GM13977 (cell line): ENCODE data around the gene WWOX.

Experiments used
- DNase-seq: peaks from one replicate; pipeline ENCODE4 v3.0.0; 2012; ENCODE audit warnings: low spot score
- CTCF ChIP-seq: IDR thresholded peaks from 2 replicates; pipeline ENCODE4 v1.5.1; 2012; ENCODE audit warnings: mild to moderate bottlenecking, control low read depth; ENCODE audit not compliant: insufficient read depth; ENCODE audit errors: extremely low read depth, missing control alignments
- in situ Hi-C: fragments of 300-500 bp; cut with MboI; formaldehyde crosslinking; loops from one replicate; pipeline ENCODE4 v1.12.0; 2022; ENCODE audit warnings: low sequenced_read_pairs, low pct_unique_long_range_greater_than_20kb, mixed read lengths, inconsistent platforms; ENCODE audit not compliant: unreplicated experiment

WWOX gene

GRCh38 chr16:78832100-78832499 is 732.6 kb downstream of the WWOX start:
- DNase-seq: no peak
- TF ChIP-seq CTCF: no peak
- in situ Hi-C loops: no loop called here

- DNase-seq: no peak
These were observed 737.5 kb downstream of the WWOX start for GRCh38 chr16:78836802-78837491.

GRCh38 chr16:78837706-78838105 is 738.3 kb downstream of the WWOX start:
- DNase-seq: no peak
- in situ Hi-C loops: no loop called here
- TF ChIP-seq CTCF: no peak

More at GRCh38 chr16:78836802-78837491, 737.5 kb downstream of the WWOX start:
- TF ChIP-seq CTCF: no peak
- in situ Hi-C loops: no loop called here

GRCh38 chr16:78838276-78838675 is 738.8 kb downstream of the WWOX start:
- in situ Hi-C loops: no loop called here
- no peak for TF ChIP-seq CTCF
- DNase-seq: no peak

- DNase-seq: no peak
These were observed 743.5 kb downstream of the WWOX start for GRCh38 chr16:78842950-78843349.

GRCh38 chr16:78843978-78844377 is 744.5 kb downstream of the WWOX start:
- TF ChIP-seq CTCF: no peak

More at GRCh38 chr16:78842950-78843349, 743.5 kb downstream of the WWOX start:
- TF ChIP-seq CTCF: no peak
- in situ Hi-C loops: no loop called here

GRCh38 chr16:78844682-78845081 is 745.2 kb downstream of the WWOX start:
- no peak for TF ChIP-seq CTCF
- DNase-seq: no peak
- in situ Hi-C loops: no loop called here

More at GRCh38 chr16:78843978-78844377, 744.5 kb downstream of the WWOX start:
- no peak for DNase-seq
- in situ Hi-C loops: no loop called here
